ENCODE results near the gene PTPRG.

GRCh38 chr3:62088472-62089104, 527.2 kb downstream of the PTPRG start:
- no peak for TF ChIP-seq EP300 (IDR thresholded peaks at IDR 0.05; ENCODE audit: low read depth in 2 of 2, low read length in 2 of 2)
- no peak for TF ChIP-seq EP300 (CRISPR knock-in tag; IDR thresholded peaks at IDR 0.05; ENCODE audit: borderline replicate concordance)
- TF ChIP-seq ZNF407 (CRISPR knock-in tag; IDR thresholded peaks at IDR 0.05; ENCODE audit: not compliant biosample characterization) = no peak
- no peak for TF ChIP-seq MAFK (conservative IDR thresholded peaks at IDR 0.05 in 1 of 2, IDR thresholded peaks at IDR 0.05 in 1 of 2; ENCODE audit: low read length in 2 of 2)
- TF ChIP-seq KDM1A (CRISPR knock-in tag; IDR thresholded peaks at IDR 0.05) = no peak
- no peak for TF ChIP-seq ZFP36 (IDR thresholded peaks at IDR 0.05; ENCODE audit: borderline replicate concordance, low read depth, low read length, partially characterized antibody)
- TF ChIP-seq MYC (CRISPR knock-in tag; IDR thresholded peaks at IDR 0.05; ENCODE audit: borderline replicate concordance) = no peak
- no peak for TF ChIP-seq SRSF4 (IDR thresholded peaks at IDR 0.05; ENCODE audit: low read depth, low read length, poor library complexity, severe bottlenecking)
- TF ChIP-seq MAFF (IDR thresholded peaks at IDR 0.05; ENCODE audit: low read depth, low read length) = no peak
- TF ChIP-seq ZNF747 (CRISPR knock-in tag; IDR thresholded peaks at IDR 0.05; ENCODE audit: borderline replicate concordance) = no peak
- no peak for TF ChIP-seq ZNF609 (CRISPR knock-in tag; IDR thresholded peaks at IDR 0.05; ENCODE audit: borderline replicate concordance)
- no peak for TF ChIP-seq LCORL (IDR thresholded peaks at IDR 0.05)
- TF ChIP-seq LCORL (CRISPR knock-in tag; IDR thresholded peaks at IDR 0.05) = no peak
- TF ChIP-seq JUN (CRISPR knock-in tag; IDR thresholded peaks at IDR 0.05) = no peak

All from HepG2 (cell line).